ENCODE results near the gene DBH.

DNA sequence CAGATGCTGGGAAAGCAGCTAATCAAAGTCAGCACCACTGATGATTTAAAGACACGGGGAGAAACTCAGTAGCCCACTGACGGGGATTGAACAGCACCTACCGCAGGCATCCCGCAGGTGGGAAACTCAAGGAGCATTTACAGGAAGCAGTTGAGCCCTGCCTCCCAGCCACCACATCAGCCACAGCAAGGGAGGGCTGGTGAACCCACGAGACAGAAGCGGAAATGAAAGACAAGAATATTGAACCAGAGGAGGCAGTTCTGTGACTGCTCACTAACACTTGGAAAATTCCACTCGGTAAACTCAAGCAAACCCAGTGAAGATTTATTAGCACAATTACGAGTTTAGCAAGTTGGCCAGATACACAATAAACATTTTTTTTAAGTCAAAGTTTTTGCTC lies 16.4 kb upstream of the DBH start:
- TF ChIP-seq POLR2A (IDR thresholded peaks at IDR 0.05), result no peak
- TF ChIP-seq, protein P1, sequence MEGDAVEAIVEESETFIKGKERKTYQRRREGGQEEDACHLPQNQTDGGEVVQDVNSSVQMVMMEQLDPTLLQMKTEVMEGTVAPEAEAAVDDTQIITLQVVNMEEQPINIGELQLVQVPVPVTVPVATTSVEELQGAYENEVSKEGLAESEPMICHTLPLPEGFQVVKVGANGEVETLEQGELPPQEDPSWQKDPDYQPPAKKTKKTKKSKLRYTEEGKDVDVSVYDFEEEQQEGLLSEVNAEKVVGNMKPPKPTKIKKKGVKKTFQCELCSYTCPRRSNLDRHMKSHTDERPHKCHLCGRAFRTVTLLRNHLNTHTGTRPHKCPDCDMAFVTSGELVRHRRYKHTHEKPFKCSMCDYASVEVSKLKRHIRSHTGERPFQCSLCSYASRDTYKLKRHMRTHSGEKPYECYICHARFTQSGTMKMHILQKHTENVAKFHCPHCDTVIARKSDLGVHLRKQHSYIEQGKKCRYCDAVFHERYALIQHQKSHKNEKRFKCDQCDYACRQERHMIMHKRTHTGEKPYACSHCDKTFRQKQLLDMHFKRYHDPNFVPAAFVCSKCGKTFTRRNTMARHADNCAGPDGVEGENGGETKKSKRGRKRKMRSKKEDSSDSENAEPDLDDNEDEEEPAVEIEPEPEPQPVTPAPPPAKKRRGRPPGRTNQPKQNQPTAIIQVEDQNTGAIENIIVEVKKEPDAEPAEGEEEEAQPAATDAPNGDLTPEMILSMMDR (IDR thresholded peaks at IDR 0.05), result no peak

Measured in body of pancreas (tissue), 4 donors.